HUES6 (cell line): ENCODE results near the gene HCN4.

ENCODE experiments used
- H3K27ac ChIP-seq: 2 replicates; pipeline ENCODE4 v1.7.0; 2013; ENCODE audit warnings: low read depth, mild to moderate bottlenecking, low read length, inconsistent platforms
- H3K27me3 ChIP-seq: 2 replicates; pipeline ENCODE4 v1.6.1; 2013; ENCODE audit warnings: low read length; ENCODE audit not compliant: control insufficient read depth, insufficient read depth
- H3K36me3 ChIP-seq: 2 replicates; pipeline ENCODE4 v1.6.1; 2013; ENCODE audit warnings: low read length; ENCODE audit not compliant: control insufficient read depth, insufficient read depth
- H3K4me1 ChIP-seq: 2 replicates; pipeline ENCODE4 v1.6.1; 2013; ENCODE audit warnings: low read length; ENCODE audit not compliant: control insufficient read depth, insufficient read depth
- H3K4me3 ChIP-seq: 2 replicates; pipeline ENCODE4 v1.5.1; 2013; ENCODE audit warnings: low read depth, low read length
- H3K9ac ChIP-seq: one replicate; pipeline ENCODE4 v1.6.1; 2013; ENCODE audit warnings: mild to moderate bottlenecking, low read length
- H3K9me3 ChIP-seq: 2 replicates; pipeline ENCODE4 v1.6.1; 2013; ENCODE audit warnings: low read depth, low read length; ENCODE audit not compliant: control insufficient read depth, insufficient read depth

The HCN4 gene

DNA sequence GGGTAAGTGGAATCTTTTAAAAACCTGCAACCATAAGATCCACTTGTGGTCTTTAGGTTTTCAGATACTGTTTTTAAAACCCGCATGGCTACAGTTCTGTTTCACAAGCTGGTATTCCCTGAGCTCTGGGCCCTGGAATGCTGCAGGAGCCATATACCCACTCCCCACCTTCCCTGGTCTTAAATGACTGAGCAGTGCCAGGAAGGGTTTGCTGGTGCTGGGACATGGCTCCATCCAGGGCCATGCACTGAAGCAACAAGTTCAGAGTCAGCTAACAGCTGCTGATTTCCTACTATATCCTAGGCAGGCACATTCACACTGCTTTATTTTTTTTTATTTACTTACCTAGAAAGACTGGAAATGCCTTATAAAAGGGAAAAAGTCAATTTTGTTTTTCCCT lies 77.3 kb downstream of the HCN4 start:
- H3K36me3 ChIP-seq: peaks cover 47% of the 10 kb centered on the region
- no peaks in the 10 kb centered on the region for H3K27me3 ChIP-seq
- H3K4me1 ChIP-seq: no peaks in the 10 kb centered on the region
- H3K4me3 ChIP-seq: no peak overlapping the region
- no peaks in the 10 kb centered on the region for H3K9me3 ChIP-seq
- no peak overlapping the region for H3K9ac ChIP-seq
- no peak overlapping the region for H3K27ac ChIP-seq

GRCh38 chr15:73287019-73287418 lies 81.7 kb downstream of the HCN4 start:
- peaks cover 54% of the 10 kb centered on the region for H3K36me3 ChIP-seq
- H3K27ac ChIP-seq: no peak overlapping the region
- no peaks in the 10 kb centered on the region for H3K4me1 ChIP-seq
- no peaks in the 10 kb centered on the region for H3K27me3 ChIP-seq
- no peak overlapping the region for H3K4me3 ChIP-seq
- H3K9me3 ChIP-seq: no peaks in the 10 kb centered on the region
- no peak overlapping the region for H3K9ac ChIP-seq

- H3K4me1 ChIP-seq: no peaks in the 10 kb centered on the region
- no peaks in the 10 kb centered on the region for H3K27me3 ChIP-seq
- no peak overlapping the region for H3K4me3 ChIP-seq
- H3K9me3 ChIP-seq: no peaks in the 10 kb centered on the region
- H3K36me3 ChIP-seq: peaks cover 54% of the 10 kb centered on the region
- H3K27ac ChIP-seq: no peak overlapping the region
- no peak overlapping the region for H3K9ac ChIP-seq
Observed at GRCh38 chr15:73286311-73286710, 82.4 kb downstream of the HCN4 start.

DNA sequence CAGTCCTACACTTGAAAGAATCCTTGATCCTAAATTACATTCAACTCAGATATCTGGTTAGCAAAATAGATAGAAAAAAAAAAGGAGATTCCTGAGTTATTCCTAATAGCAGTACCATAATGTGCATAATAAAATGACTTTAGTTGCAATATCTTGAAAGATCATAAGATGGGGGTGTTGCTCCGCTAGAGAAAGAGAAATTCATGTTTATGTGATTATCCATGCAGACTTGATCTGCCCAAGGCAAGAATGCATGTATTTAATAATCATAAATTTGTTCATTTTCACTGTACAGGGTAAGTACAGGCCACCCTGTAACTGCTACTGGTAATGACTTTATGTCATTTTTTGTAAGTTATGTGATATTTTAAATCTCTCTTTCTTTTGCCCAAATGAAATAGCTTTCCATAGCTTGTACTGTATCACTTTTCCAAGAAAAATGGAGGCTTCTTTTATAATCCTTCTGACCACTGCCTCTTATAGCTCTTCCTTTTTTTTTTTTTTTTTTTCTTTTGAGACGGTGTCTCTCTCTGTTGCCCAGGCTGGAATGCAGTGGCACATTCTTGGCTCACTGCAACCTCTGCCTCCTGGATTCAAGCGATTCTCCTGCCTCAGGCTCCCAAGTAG lies 84.6 kb downstream of the HCN4 start:
- no peak overlapping the region for H3K9ac ChIP-seq
- peaks cover 53% of the 10 kb centered on the region for H3K36me3 ChIP-seq
- no peaks in the 10 kb centered on the region for H3K27me3 ChIP-seq
- no peak overlapping the region for H3K4me3 ChIP-seq
- H3K4me1 ChIP-seq: no peaks in the 10 kb centered on the region
- no peaks in the 10 kb centered on the region for H3K9me3 ChIP-seq
- H3K27ac ChIP-seq: no peak overlapping the region

DNA sequence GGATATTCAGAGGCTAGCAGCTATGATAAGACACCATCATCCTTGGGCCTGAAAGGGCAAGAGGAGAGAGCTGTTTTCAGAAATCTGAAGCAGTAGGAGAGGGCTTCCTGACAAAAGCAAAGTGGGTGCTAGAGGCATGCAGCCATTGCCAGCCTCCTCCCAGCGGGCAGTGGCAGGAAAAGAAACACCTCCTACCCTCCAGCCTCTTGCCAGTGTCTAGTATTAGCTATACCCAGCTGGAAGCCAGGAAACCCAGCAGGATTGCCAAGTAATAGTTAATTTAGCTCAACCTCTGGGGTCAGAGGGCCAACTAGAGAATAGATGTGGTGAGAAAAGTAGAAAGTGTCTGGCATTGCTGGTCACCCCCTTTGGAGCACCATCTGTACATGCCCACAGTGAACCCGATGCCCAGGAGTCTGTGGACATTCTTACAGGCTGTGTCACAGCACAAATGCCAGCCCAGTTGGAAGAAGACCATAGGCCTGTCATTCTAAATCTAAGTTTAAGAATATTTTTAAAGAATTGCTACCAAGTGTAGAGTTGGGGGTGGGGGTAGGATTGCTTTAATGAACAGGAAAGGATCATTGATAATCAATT lies 85.3 kb downstream of the HCN4 start:
- no peaks in the 10 kb centered on the region for H3K4me1 ChIP-seq
- H3K27me3 ChIP-seq: no peaks in the 10 kb centered on the region
- H3K4me3 ChIP-seq: no peak overlapping the region
- no peak overlapping the region for H3K27ac ChIP-seq
- H3K9me3 ChIP-seq: no peaks in the 10 kb centered on the region
- no peak overlapping the region for H3K9ac ChIP-seq
- H3K36me3 ChIP-seq: peaks cover 45% of the 10 kb centered on the region

GRCh38 chr15:73282567-73283365 lies 86.0 kb downstream of the HCN4 start:
- H3K4me3 ChIP-seq: no peak overlapping the region
- H3K36me3 ChIP-seq: peaks cover 41% of the 10 kb centered on the region
- no peak overlapping the region for H3K9ac ChIP-seq
- H3K4me1 ChIP-seq: no peaks in the 10 kb centered on the region
- no peak overlapping the region for H3K27ac ChIP-seq
- no peaks in the 10 kb centered on the region for H3K9me3 ChIP-seq
- no peaks in the 10 kb centered on the region for H3K27me3 ChIP-seq

- H3K9ac ChIP-seq: no peak overlapping the region
- H3K27me3 ChIP-seq: no peaks in the 10 kb centered on the region
- no peaks in the 10 kb centered on the region for H3K4me1 ChIP-seq
- H3K36me3 ChIP-seq: peaks cover 16% of the 10 kb centered on the region
- H3K4me3 ChIP-seq: no peak overlapping the region
- H3K9me3 ChIP-seq: no peaks in the 10 kb centered on the region
- no peak overlapping the region for H3K27ac ChIP-seq
Observed at GRCh38 chr15:73275862-73276261, 92.9 kb downstream of the HCN4 start.

DNA sequence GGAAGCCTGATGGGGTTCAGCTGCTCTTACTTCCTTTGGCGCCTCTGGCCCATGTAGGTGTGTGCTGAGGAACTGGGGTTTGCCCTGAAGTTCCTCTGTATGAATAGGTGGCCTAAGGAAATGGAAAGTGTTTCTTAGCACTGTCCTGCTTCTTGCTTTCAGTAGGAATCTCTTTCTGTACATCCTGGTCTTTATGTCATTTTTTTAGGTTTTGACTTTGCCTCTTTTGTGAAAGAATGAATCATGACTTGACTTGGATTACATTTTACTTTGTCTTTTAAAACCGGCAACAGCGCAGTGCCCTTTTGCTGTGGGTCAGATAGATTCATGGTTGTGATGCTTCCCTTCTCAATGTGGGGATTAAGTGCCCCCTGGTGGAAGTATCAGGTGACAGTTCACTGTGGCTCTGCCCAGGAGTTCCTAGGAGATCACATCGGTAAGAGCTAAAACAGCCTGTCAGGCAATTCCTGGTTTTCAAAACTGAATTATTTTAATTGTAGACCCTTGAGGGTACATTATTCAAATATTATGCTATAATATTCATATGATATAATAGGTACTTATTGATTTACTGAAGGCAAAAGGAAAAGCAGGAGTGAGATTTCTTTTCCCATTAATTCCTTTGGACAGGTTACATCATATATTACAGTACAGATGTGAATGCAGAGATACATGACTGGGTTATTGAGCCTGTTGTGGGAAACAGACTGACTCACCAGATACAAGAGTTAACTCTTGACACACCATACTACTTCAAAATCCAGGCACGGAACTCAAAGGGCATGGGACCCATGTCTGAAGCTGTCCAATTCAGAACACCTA lies 95.4 kb downstream of the HCN4 start:
- no peak overlapping the region for H3K9ac ChIP-seq
- no peaks in the 10 kb centered on the region for H3K4me1 ChIP-seq
- no peak overlapping the region for H3K4me3 ChIP-seq
- H3K27ac ChIP-seq: no peak overlapping the region
- H3K36me3 ChIP-seq: peaks cover 21% of the 10 kb centered on the region
- H3K9me3 ChIP-seq: no peaks in the 10 kb centered on the region
- no peaks in the 10 kb centered on the region for H3K27me3 ChIP-seq

GRCh38 chr15:73270366-73271097 lies 98.2 kb downstream of the HCN4 start:
- no peaks in the 10 kb centered on the region for H3K27me3 ChIP-seq
- no peaks in the 10 kb centered on the region for H3K9me3 ChIP-seq
- no peaks in the 10 kb centered on the region for H3K4me1 ChIP-seq
- H3K4me3 ChIP-seq: no peak overlapping the region
- peaks cover 27% of the 10 kb centered on the region for H3K36me3 ChIP-seq
- H3K27ac ChIP-seq: no peak overlapping the region
- no peak overlapping the region for H3K9ac ChIP-seq
